ENCODE data around the gene GTPBP3. TPM values are rescaled to one million over a fixed set of nuclear protein-coding genes. Genes with fewer than 3 reads are reported as not detected.

The GTPBP3 gene
- total and polyA plus RNA-seq, 4 donors = 11.5 to 31.5 (median 18.1) TPM

Other genes with a start within 250 kb of the GTPBP3 start
- gene USE1, start 122.2 kb upstream of the GTPBP3 start, total RNA-seq = 10 to 100 TPM; 13.3 to 27.1 TPM
- 10 to 100 TPM; 38.7 to 46.8 TPM for gene USE1, start 122.2 kb upstream of the GTPBP3 start, polyA plus RNA-seq (ENCODE audit: insufficient read length in 2 of 2)
- gene OCEL1, start 111.3 kb upstream of the GTPBP3 start, total RNA-seq = 1 to 10 TPM; 3.9 to 9.8 TPM
- gene OCEL1, start 111.3 kb upstream of the GTPBP3 start, polyA plus RNA-seq (ENCODE audit: insufficient read length in 2 of 2) = 10 to 100 TPM; 12.1 to 20.9 TPM
- gene NR2F6, start 91.6 kb upstream of the GTPBP3 start, total RNA-seq = 10 to 100 TPM in 1 of 2 donors, 1 to 10 TPM in 1; 8.9 to 33.6 TPM
- 10 to 100 TPM; 24.2 to 28.1 TPM for gene NR2F6, start 91.6 kb upstream of the GTPBP3 start, polyA plus RNA-seq (ENCODE audit: insufficient read length in 2 of 2)
- gene USHBP1, start 72.8 kb upstream of the GTPBP3 start, total RNA-seq = 1 to 10 TPM; 2.1 to 5.5 TPM
- 1 to 10 TPM; 3.0 to 5.3 TPM for gene USHBP1, start 72.8 kb upstream of the GTPBP3 start, polyA plus RNA-seq (ENCODE audit: insufficient read length in 2 of 2)
- gene BABAM1, start 70.1 kb upstream of the GTPBP3 start, total RNA-seq = 100 to 1,000 TPM in 1 of 2 donors, 10 to 100 TPM in 1; 60.1 to 107 TPM
- gene BABAM1, start 70.1 kb upstream of the GTPBP3 start, polyA plus RNA-seq (ENCODE audit: insufficient read length in 2 of 2) = 100 to 1,000 TPM; 125 to 137 TPM
- gene ANKLE1, start 55.7 kb upstream of the GTPBP3 start, total RNA-seq = under 1 TPM; 0.61 to 0.79 TPM
- gene ANKLE1, start 55.7 kb upstream of the GTPBP3 start, polyA plus RNA-seq (ENCODE audit: insufficient read length in 2 of 2) = 1 to 10 TPM; 2.6 to 4.3 TPM
- 10 to 100 TPM; 15.9 to 18.2 TPM for gene ABHD8, start 34.1 kb upstream of the GTPBP3 start, total RNA-seq
- 10 to 100 TPM; 34.6 to 35.6 TPM for gene ABHD8, start 34.1 kb upstream of the GTPBP3 start, polyA plus RNA-seq (ENCODE audit: insufficient read length in 2 of 2)
- gene MRPL34, start 31.7 kb upstream of the GTPBP3 start, total RNA-seq = 10 to 100 TPM; 20.8 to 54.0 TPM
- 10 to 100 TPM; 80.7 to 81.3 TPM for gene MRPL34, start 31.7 kb upstream of the GTPBP3 start, polyA plus RNA-seq (ENCODE audit: insufficient read length in 2 of 2)
- gene DDA1, start 28.0 kb upstream of the GTPBP3 start, total RNA-seq = 10 to 100 TPM; 23.6 to 32.8 TPM
- 10 to 100 TPM; 80.1 to 84.8 TPM for gene DDA1, start 28.0 kb upstream of the GTPBP3 start, polyA plus RNA-seq (ENCODE audit: insufficient read length in 2 of 2)
- 10 to 100 TPM; 12.9 to 19.7 TPM for gene ANO8, start 2.7 kb upstream of the GTPBP3 start, total RNA-seq
- gene ANO8, start 2.7 kb upstream of the GTPBP3 start, polyA plus RNA-seq (ENCODE audit: insufficient read length in 2 of 2) = 10 to 100 TPM; 59.3 to 77.6 TPM
- 10 to 100 TPM in 1 of 2 donors, 1 to 10 TPM in 1; 5.1 to 22.3 TPM for gene PLVAP, start 39.8 kb downstream of the GTPBP3 start, total RNA-seq
- gene PLVAP, start 39.8 kb downstream of the GTPBP3 start, polyA plus RNA-seq (ENCODE audit: insufficient read length in 2 of 2) = 10 to 100 TPM in 1 of 2 donors, 1 to 10 TPM in 1; 7.5 to 12.0 TPM
- not detected for gene CCDC194, start 56.6 kb downstream of the GTPBP3 start, total RNA-seq
- not detected for gene CCDC194, start 56.6 kb downstream of the GTPBP3 start, polyA plus RNA-seq (ENCODE audit: insufficient read length in 2 of 2)
- 10 to 100 TPM; 11.6 to 14.5 TPM for gene BST2, start 68.1 kb downstream of the GTPBP3 start, total RNA-seq
- gene BST2, start 68.1 kb downstream of the GTPBP3 start, polyA plus RNA-seq (ENCODE audit: insufficient read length in 2 of 2) = 10 to 100 TPM; 13.0 to 14.4 TPM
- gene MVB12A, start 82.5 kb downstream of the GTPBP3 start, total RNA-seq = 10 to 100 TPM; 16.0 to 56.7 TPM
- gene MVB12A, start 82.5 kb downstream of the GTPBP3 start, polyA plus RNA-seq (ENCODE audit: insufficient read length in 2 of 2) = 10 to 100 TPM; 47.2 to 55.5 TPM
- 1 to 10 TPM; 2.1 to 2.6 TPM for gene TMEM221, start 111.1 kb downstream of the GTPBP3 start, total RNA-seq
- gene TMEM221, start 111.1 kb downstream of the GTPBP3 start, polyA plus RNA-seq (ENCODE audit: insufficient read length in 2 of 2) = 1 to 10 TPM; 2.5 to 4.2 TPM
- gene NXNL1, start 123.4 kb downstream of the GTPBP3 start, total RNA-seq = not detected
- gene NXNL1, start 123.4 kb downstream of the GTPBP3 start, polyA plus RNA-seq (ENCODE audit: insufficient read length in 2 of 2) = not detected
- gene SLC27A1, start 133.0 kb downstream of the GTPBP3 start, total RNA-seq = 10 to 100 TPM; 15.6 to 24.1 TPM
- 10 to 100 TPM; 32.1 to 47.5 TPM for gene SLC27A1, start 133.0 kb downstream of the GTPBP3 start, polyA plus RNA-seq (ENCODE audit: insufficient read length in 2 of 2)
- 10 to 100 TPM; 23.9 to 91.9 TPM for gene PGLS, start 174.1 kb downstream of the GTPBP3 start, total RNA-seq
- gene PGLS, start 174.1 kb downstream of the GTPBP3 start, polyA plus RNA-seq (ENCODE audit: insufficient read length in 2 of 2) = 10 to 100 TPM; 99.4 to 99.8 TPM
- 10 to 100 TPM; 24.3 to 41.0 TPM for gene COLGALT1, start 218.1 kb downstream of the GTPBP3 start, total RNA-seq
- 10 to 100 TPM; 38.6 to 64.5 TPM for gene COLGALT1, start 218.1 kb downstream of the GTPBP3 start, polyA plus RNA-seq (ENCODE audit: insufficient read length in 2 of 2)

Measured in spinal cord (tissue), 4 donors.